ENCODE results near the gene SCGB3A1. TPM values are rescaled to one million over a fixed set of nuclear protein-coding genes. Genes with fewer than 3 reads are reported as not detected.

Gene SCGB3A1
- total RNA-seq, 1 experiment from 2014 or later = not detected

GRCh38 chr5:180586204-180586603 is 5.1 kb downstream of the SCGB3A1 start:
- Mint-ChIP-seq H3K4me1 (peaks cover 3 to 6% of the 10 kb centered on the region in 2 experiments; a peak in 3 of 4 replicates), H3K9me3 (no peaks in the 10 kb centered on the region), H3K36me3 (ENCODE audit: insufficient read depth in 1 of 3, low read depth in 3 of 3) (no peaks in the 10 kb centered on the region; a peak in 1 of 7 replicates), H3K4me3 (no peak overlapping the region), H3K27ac (no peak overlapping the region), H3K27me3 (ENCODE audit: low read depth) (peaks cover 64% of the 10 kb centered on the region)
- Histone ChIP-seq H3K4ac (ENCODE audit: low read depth, low read length) (no peak overlapping the region), H3K4me1 (ENCODE audit: insufficient read depth, low read length) (no peaks in the 10 kb centered on the region), H2BK15ac (ENCODE audit: low read depth, low read length) (no peak overlapping the region), H2BK20ac (ENCODE audit: low read depth, low read length, poor library complexity, severe bottlenecking) (no peak overlapping the region), H2BK12ac (ENCODE audit: insufficient read length, low read depth, low read length) (no peak overlapping the region), H3K18ac (ENCODE audit: insufficient read length, low read depth, low read length) (no peak overlapping the region), H2AK5ac (ENCODE audit: insufficient read length, low read length) (no peak overlapping the region), H4K8ac (replicated peaks; ENCODE audit: insufficient read length, low read depth, low read length) (no peak overlapping the region), H3K14ac (ENCODE audit: insufficient read depth, low read length) (no peak overlapping the region), H3T11ph (ENCODE audit: low read length) (no peak overlapping the region), H2BK5ac (ENCODE audit: insufficient read length, low read length) (no peak overlapping the region), H3K79me1 (ENCODE audit: insufficient read depth, low read depth, low read length, poor library complexity, severe bottlenecking) (no peaks in the 10 kb centered on the region), H3K4me2 (ENCODE audit: insufficient read depth, insufficient read length, low read length) (no peak overlapping the region), H3K27me3 (ENCODE audit: insufficient read depth, low read length) (peaks cover 24% of the 10 kb centered on the region), H3K23ac (ENCODE audit: insufficient read length, low read depth, low read length) (no peak overlapping the region), H3K56ac (ENCODE audit: insufficient read length, low read depth, low read length) (no peak overlapping the region), H2BK120ac (ENCODE audit: low read depth, low read length, poor library complexity, severe bottlenecking) (no peak overlapping the region), H2AFZ (ENCODE audit: low read length) (no peak overlapping the region), H4K5ac (ENCODE audit: insufficient read length, low read depth, low read length) (no peak overlapping the region), H3K9me3 (ENCODE audit: control insufficient read depth, low read depth, low read length) (no peaks in the 10 kb centered on the region), H3K23me2 (ENCODE audit: insufficient read length, low read depth, low read length, poor library complexity, severe bottlenecking) (peaks cover 7% of the 10 kb centered on the region), H4K91ac (ENCODE audit: insufficient read length, low read depth, low read length) (no peak overlapping the region), H3K79me2 (ENCODE audit: insufficient read depth, low read length) (no peaks in the 10 kb centered on the region), H3K9ac (ENCODE audit: extremely low read depth, insufficient read length, low read length) (no peak overlapping the region), H3K27ac (ENCODE audit: insufficient read length, low read depth, low read length) (no peak overlapping the region), H4K20me1 (ENCODE audit: control insufficient read depth, insufficient read depth, insufficient read length) (no peaks in the 10 kb centered on the region)
- WGBS (ENCODE audit: extremely low coverage, insufficient read length, low lambda C conversion rate) = no CpG with 5 or more reads among the region's 3 CpGs
- no peak for DNase-seq
- TF ChIP-seq CTCF (conservative IDR thresholded peaks at IDR 0.05) = no peak
